ENCODE measurements around the gene AZU1.

AZU1 gene

GRCh38 chr19:811506-812048 lies 16.1 kb upstream of the AZU1 start:
- TF ChIP-seq POLR2AphosphoS5 (IDR thresholded peaks at IDR 0.05; ENCODE audit: borderline replicate concordance, low read depth, low read length) (no peak), FOXP2 (optimal IDR thresholded peaks at IDR 0.05; ENCODE audit: control extremely low read depth, extremely low read length, insufficient read depth) (no peak), EZH2 (IDR thresholded peaks at IDR 0.05) (no peak)
- Histone ChIP-seq H3K9ac (ENCODE audit: insufficient read length) (no peak overlapping the region), H3K9me3 (ENCODE audit: low read depth, low read length) (no peaks in the 10 kb centered on the region), H3K27ac (peak overlapping the region; percentile 66), H3K36me3 (ENCODE audit: insufficient read depth, low read length) (peaks cover 75% of the 10 kb centered on the region), H3K4me3 (no peak overlapping the region)
- no peak for DNase-seq (ENCODE audit: low read depth, low spot score)

DNA sequence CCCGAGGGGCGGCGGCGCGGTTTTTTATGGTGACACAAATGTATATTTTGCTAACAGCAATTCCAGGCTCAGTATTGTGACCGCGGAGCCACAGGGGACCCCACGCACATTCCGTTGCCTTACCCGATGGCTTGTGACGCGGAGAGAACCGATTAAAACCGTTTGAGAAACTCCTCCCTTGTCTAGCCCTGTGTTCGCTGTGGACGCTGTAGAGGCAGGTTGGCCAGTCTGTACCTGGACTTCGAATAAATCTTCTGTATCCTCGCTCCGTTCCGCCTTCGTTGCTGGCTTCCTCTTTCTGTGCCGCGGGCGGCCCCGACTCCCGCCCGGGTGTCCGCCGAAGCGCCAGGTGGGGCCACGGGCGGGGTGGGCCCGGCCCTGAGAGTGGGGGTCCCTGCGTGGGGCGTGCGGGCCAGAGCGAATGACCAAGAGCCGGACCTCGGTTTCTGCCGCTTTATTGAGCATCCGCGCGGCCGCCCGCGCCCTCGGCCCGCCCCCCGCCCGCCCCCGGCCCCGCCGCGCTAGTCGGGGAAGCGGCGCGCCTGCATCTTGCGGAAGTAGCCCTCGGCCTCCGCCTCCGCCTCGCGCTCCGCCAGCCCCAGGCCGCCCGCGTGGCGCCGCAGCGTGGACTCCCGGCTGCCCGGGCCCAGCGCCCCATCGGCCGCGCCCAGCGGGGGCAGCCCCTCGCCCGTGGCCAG lies 15.4 kb upstream of the AZU1 start:
- peak; percentile 52; the same call in 1 of the 2 replicates for TF ChIP-seq POLR2AphosphoS5 (IDR thresholded peaks at IDR 0.05; ENCODE audit: borderline replicate concordance, low read depth, low read length)
- no peak for TF ChIP-seq FOXP2 (optimal IDR thresholded peaks at IDR 0.05; ENCODE audit: control extremely low read depth, extremely low read length, insufficient read depth)
- no peak for TF ChIP-seq EZH2 (IDR thresholded peaks at IDR 0.05)
- Histone ChIP-seq H3K36me3 (ENCODE audit: insufficient read depth, low read length) (peaks cover 68% of the 10 kb centered on the region), H3K9me3 (ENCODE audit: low read depth, low read length) (no peaks in the 10 kb centered on the region), H3K4me3 (no peak overlapping the region), H3K27ac (peak overlapping the region; percentile 66), H3K9ac (ENCODE audit: insufficient read length) (no peak overlapping the region)
- DNase-seq (ENCODE audit: low read depth, low spot score), result no peak

DNA sequence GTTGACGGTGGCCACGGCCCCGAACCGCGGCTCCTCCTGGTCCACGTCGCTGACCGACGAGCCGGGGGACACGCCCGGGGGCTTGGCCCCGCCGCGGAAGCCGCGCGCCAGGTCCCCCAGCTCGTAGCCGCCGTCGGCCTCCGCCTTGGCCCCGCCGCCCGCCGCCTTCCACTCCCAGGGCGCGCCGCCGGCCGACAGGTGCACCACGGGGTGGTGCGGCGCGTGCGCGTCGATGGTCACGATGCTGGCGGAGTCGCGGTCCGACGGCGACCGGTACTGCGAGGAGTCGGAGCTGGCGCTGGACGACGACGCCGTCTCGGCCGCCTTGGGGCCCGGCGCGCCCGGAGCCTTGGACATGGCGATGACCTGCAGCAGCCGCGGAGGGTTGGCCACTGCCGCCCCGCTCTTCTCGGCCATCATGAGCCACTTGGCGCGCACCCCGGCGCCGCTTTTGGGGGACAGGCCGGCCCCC lies 14.9 kb upstream of the AZU1 start:
- no peaks in the 10 kb centered on the region for H3K9me3 ChIP-seq (ENCODE audit: low read depth, low read length)
- no peak overlapping the region for H3K4me3 ChIP-seq
- no peak overlapping the region for H3K9ac ChIP-seq (ENCODE audit: insufficient read length)
- peaks cover 63% of the 10 kb centered on the region for H3K36me3 ChIP-seq (ENCODE audit: insufficient read depth, low read length)
- H3K27ac ChIP-seq, result no peak overlapping the region
- no peak; the same call in 1 of the 2 replicates for TF ChIP-seq POLR2AphosphoS5 (IDR thresholded peaks at IDR 0.05; ENCODE audit: borderline replicate concordance, low read depth, low read length)
- no peak for TF ChIP-seq FOXP2 (optimal IDR thresholded peaks at IDR 0.05; ENCODE audit: control extremely low read depth, extremely low read length, insufficient read depth)
- TF ChIP-seq EZH2 (IDR thresholded peaks at IDR 0.05), result no peak
- DNase-seq (ENCODE audit: low read depth, low spot score), result no peak

DNA sequence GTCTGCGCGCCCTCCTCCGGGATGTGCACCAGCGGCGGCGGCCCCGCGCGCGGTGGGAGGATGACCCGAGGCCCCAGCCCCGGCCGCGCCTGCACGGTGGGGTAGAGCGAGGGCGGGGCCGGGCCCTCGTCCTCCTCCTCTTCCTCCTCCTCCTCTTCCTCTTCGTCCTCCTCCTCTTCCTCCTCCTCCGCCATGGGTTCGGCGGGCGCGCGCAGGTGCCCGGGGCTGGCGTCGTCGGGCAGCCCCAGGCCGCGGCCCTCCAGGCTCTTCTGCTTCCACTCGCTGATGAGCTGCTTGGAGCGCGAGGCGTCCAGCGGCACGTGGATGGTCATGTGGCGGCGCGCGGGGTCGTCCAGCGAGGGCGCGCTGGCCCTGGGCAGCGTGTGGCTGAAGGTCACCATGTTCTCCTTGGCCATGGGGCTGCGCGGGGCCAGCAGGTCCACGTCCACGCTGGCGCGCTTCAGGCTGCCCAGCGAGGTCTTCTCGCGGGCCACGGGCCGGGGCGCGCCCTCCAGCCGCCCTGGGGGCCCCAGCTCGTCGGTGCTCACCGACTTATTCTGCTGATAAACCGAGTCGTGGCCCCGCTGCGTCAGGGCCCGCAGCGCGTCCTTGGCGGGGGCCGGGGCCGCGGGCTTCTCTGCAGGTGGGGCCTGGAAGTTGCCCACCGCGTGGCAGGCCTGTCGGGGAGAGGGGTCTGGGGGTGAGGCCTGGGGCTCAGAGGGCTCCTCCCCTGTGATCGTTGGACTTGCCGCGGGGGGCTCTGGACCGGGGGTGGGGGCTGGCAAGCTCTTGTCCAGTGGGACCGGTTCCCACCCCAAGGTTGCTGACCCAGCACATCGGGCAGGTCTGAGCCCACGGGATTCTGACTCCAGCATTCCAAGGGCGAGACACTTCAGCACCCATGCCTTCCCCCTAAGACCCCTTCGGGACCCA lies 14.2 kb upstream of the AZU1 start:
- DNase-seq (ENCODE audit: low read depth, low spot score), result no peak
- Histone ChIP-seq H3K27ac (no peak overlapping the region), H3K9me3 (ENCODE audit: low read depth, low read length) (no peaks in the 10 kb centered on the region), H3K4me3 (no peak overlapping the region), H3K9ac (ENCODE audit: insufficient read length) (no peak overlapping the region), H3K36me3 (ENCODE audit: insufficient read depth, low read length) (peaks cover 56% of the 10 kb centered on the region)
- TF ChIP-seq EZH2 (IDR thresholded peaks at IDR 0.05) (no peak), POLR2AphosphoS5 (IDR thresholded peaks at IDR 0.05; ENCODE audit: borderline replicate concordance, low read depth, low read length) (no peak; the same call in 1 of the 2 replicates), FOXP2 (optimal IDR thresholded peaks at IDR 0.05; ENCODE audit: control extremely low read depth, extremely low read length, insufficient read depth) (no peak)

DNA sequence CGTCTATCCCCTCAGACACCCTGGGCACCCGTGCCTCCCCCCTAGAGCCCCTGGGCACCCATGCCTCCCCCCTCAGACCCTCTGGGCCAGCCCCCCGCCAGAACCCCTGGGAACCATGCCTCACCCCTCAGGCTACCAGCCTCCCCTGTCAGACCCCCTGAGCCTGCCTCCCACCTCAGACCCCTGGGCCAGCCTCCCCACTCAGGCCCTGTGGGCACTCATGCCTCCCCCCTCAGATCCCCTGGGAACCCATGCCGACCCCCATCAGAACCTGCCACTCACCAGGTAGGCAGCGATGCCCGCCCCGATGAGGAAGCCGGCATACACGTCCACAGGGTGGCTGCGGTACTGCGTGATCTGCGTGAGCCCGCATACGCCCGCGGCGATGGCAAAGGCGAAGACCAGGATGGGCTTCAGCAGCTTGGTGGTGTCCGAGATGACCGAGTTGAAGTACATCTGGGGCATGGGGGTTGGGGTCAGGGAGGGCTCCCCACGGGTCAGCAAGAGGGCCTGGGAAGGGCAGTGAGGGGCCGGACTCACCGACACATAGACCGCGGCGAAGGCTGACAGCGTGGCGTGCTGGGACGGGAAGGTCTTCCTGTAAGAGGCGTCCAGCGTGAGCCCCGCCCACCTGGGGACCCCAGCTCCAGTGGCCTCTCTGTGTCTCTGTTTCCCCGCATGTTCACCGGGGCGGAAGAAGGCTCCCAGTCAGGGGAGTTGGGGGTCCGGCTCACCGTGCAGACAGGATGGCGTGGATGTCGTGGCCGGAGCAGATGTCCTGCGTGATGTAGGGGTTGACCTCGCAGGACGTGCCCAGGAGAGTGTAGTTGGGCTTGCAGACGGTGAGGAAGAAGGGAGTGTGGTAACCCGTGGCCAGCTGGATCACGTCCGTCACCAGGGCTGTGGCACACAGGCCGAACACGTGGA lies 13.2 kb upstream of the AZU1 start:
- Histone ChIP-seq H3K4me3 (no peak overlapping the region), H3K27ac (no peak overlapping the region), H3K9ac (ENCODE audit: insufficient read length) (no peak overlapping the region), H3K36me3 (ENCODE audit: insufficient read depth, low read length) (peaks cover 47% of the 10 kb centered on the region), H3K9me3 (ENCODE audit: low read depth, low read length) (no peaks in the 10 kb centered on the region)
- DNase-seq (ENCODE audit: low read depth, low spot score), result no peak
- TF ChIP-seq EZH2 (IDR thresholded peaks at IDR 0.05), result no peak
- peak; percentile 45; the same call in 1 of the 2 replicates for TF ChIP-seq POLR2AphosphoS5 (IDR thresholded peaks at IDR 0.05; ENCODE audit: borderline replicate concordance, low read depth, low read length)
- TF ChIP-seq FOXP2 (optimal IDR thresholded peaks at IDR 0.05; ENCODE audit: control extremely low read depth, extremely low read length, insufficient read depth), result no peak

- no peak for DNase-seq (ENCODE audit: low read depth, low spot score)
These were observed 12.4 kb upstream of the AZU1 start for GRCh38 chr19:815079-815774.

More at GRCh38 chr19:815079-815774, 12.4 kb upstream of the AZU1 start:
- Histone ChIP-seq H3K27ac (no peak overlapping the region), H3K4me3 (no peak overlapping the region), H3K9ac (ENCODE audit: insufficient read length) (no peak overlapping the region), H3K9me3 (ENCODE audit: low read depth, low read length) (no peaks in the 10 kb centered on the region), H3K36me3 (ENCODE audit: insufficient read depth, low read length) (peaks cover 39% of the 10 kb centered on the region)
- TF ChIP-seq POLR2AphosphoS5 (IDR thresholded peaks at IDR 0.05; ENCODE audit: borderline replicate concordance, low read depth, low read length), result no peak

All from SK-N-MC (cell line).